HL-60 (cell line): ENCODE results near the gene LAMA3.

Experiments
- CTCF ChIP-seq: IDR thresholded peaks from one replicate; pipeline ENCODE4 v1.5.1; 2011; ENCODE audit warnings: low read length, control low read depth, inconsistent platforms; ENCODE audit not compliant: insufficient read depth
- GABPA ChIP-seq: IDR thresholded peaks from 2 replicates; pipeline ENCODE4 v1.6.1; 2012; ENCODE audit warnings: low read depth
- POLR2AphosphoS5 ChIP-seq: IDR thresholded peaks from 2 replicates; pipeline ENCODE4 v1.6.1; 2012; ENCODE audit warnings: low read depth
- REST ChIP-seq: IDR thresholded peaks from 2 replicates; pipeline ENCODE4 v1.6.1; 2012; ENCODE audit warnings: low read depth; ENCODE audit not compliant: insufficient replicate concordance
- SPI1 ChIP-seq: IDR thresholded peaks from 2 replicates; pipeline ENCODE4 v1.6.1; 2012; ENCODE audit warnings: low read depth, mild to moderate bottlenecking, borderline replicate concordance

- TF ChIP-seq CTCF (no peak), SPI1 (no peak), POLR2AphosphoS5 (no peak), REST (no peak), GABPA (no peak)
Observed at GRCh38 chr18:23916338-23916737, 227.1 kb downstream of the LAMA3 start.
